Small intestine (tissue), 16 donors: Measurements from ENCODE around the gene CPB1. TPM values are rescaled to one million over a fixed set of nuclear protein-coding genes. Genes with fewer than 3 reads are reported as not detected.
"Not testable (repeated sequence)": the region's sequence is repeated elsewhere in the genome, so short reads cannot be mapped to it uniquely, and the experiment has no call there.

Source experiments
- DNase-seq, 2 donors: peaks; one replicate each; pipeline versions ENCODE4 v3.0.0 to v3.0.0-alpha.2; 2013
- FAIRE-seq: peaks from 2 replicates; lab custom pipeline; 2012; peaks lifted over from hg19 to GRCh38; lab: Jason Lieb, UNC
- H3K27ac ChIP-seq, 3 donors: one replicate each; pipeline ENCODE4 v1.5.1; 2013; ENCODE audit warnings: low read length in 2 of 3, mild to moderate bottlenecking in 2 of 3, control low read depth in 1 of 3, inconsistent platforms in 1 of 3, low read depth in 1 of 3, moderate library complexity in 1 of 3
- H3K27me3 ChIP-seq, 3 donors: one replicate each; pipeline ENCODE4 v1.6.1; 2013; ENCODE audit warnings: low read length in 3 of 3, inconsistent platforms in 1 of 3; ENCODE audit not compliant: control insufficient read depth in 3 of 3, insufficient read depth in 3 of 3
- H3K36me3 ChIP-seq, 3 donors: one replicate each; pipeline ENCODE4 v1.6.1; 2013; ENCODE audit warnings: low read length in 3 of 3, inconsistent platforms in 1 of 3, low read depth in 1 of 3, mild to moderate bottlenecking in 1 of 3, moderate library complexity in 1 of 3; ENCODE audit not compliant: control insufficient read depth in 3 of 3, insufficient read depth in 2 of 3
- H3K4me1 ChIP-seq, 3 donors: one replicate each; pipeline ENCODE4 v1.6.1; 2013; ENCODE audit warnings: low read length in 2 of 3, inconsistent platforms in 1 of 3, low read depth in 1 of 3, mild to moderate bottlenecking in 1 of 3, moderate library complexity in 1 of 3; ENCODE audit not compliant: control insufficient read depth in 3 of 3, insufficient read depth in 2 of 3
- H3K4me3 ChIP-seq, 3 donors: one replicate each; pipeline ENCODE4 v1.5.1; 2013; ENCODE audit warnings: low read length in 3 of 3, control low read depth in 1 of 3, inconsistent platforms in 1 of 3, low read depth in 1 of 3, mild to moderate bottlenecking in 1 of 3, moderate library complexity in 1 of 3
- H3K9me3 ChIP-seq, 2 donors: one replicate each; pipeline ENCODE4 v1.6.1; 2013; ENCODE audit warnings: low read depth in 1 of 2, low read length in 1 of 2; ENCODE audit not compliant: control insufficient read depth in 2 of 2, insufficient read depth in 1 of 2
- WGBS, 3 donors: extraction: QIAGEN DNeasy Blood & Tissue Kit; methylation state at CpG; one replicate each; pipeline ENCODE4 v1.1.7; 2013; 5-methylcytosine and 5-hydroxymethylcytosine counted together
- long read RNA-seq, 10 donors: transcript quantifications; one replicate each; lab custom pipeline, GENCODE V29; 2026
- polyA plus RNA-seq, 4 donors: library from polyadenylated mRNA; stranded (reverse) in 3 of 4; unstranded in 1 of 4; fragments of 200-250 nt in 3 of 4; fragments of 120-200 nt in 1 of 4; gene quantifications; one replicate each; pipeline versions ENCODE4 v1.2.1 to v1.2.3, GENCODE V29; 2013
- donor health status: healthy with polysubstance abuse.
- donor health status: control.
- donor health status: control.
- donor health status: Bipolar disorder and iron deficiency.
- donor health status: healthy.

The CPB1 gene
- 1 to 10 TPM in 2 of 4 donors, under 1 TPM in 2; 0.07 to 7.6 (median 3.8) TPM for polyA plus RNA-seq
- long read RNA-seq, donor 1, result 0 reads
- long read RNA-seq, donor 2, result 0 reads
- long read RNA-seq, donor 3, partial matches to known transcripts, result 0 of 1 reads
- long read RNA-seq, donor 3, other reads (novel, unspliced or antisense), result 0 of 1 reads
- long read RNA-seq, donor 4, result 0 reads
- long read RNA-seq, donor 5, result 0 reads
- long read RNA-seq, donor 6, partial matches to known transcripts, result 0 of 1 reads
- long read RNA-seq, donor 6, other reads (novel, unspliced or antisense), result 0 of 1 reads
- long read RNA-seq, donor 7, result 0 reads
- long read RNA-seq, donor 8, result 0 reads
- long read RNA-seq, donor 9, result 0 reads
- long read RNA-seq, donor 10, partial matches to known transcripts, result 0 of 1 reads
- long read RNA-seq, donor 10, other reads (novel, unspliced or antisense), result 0 of 1 reads

DNA sequence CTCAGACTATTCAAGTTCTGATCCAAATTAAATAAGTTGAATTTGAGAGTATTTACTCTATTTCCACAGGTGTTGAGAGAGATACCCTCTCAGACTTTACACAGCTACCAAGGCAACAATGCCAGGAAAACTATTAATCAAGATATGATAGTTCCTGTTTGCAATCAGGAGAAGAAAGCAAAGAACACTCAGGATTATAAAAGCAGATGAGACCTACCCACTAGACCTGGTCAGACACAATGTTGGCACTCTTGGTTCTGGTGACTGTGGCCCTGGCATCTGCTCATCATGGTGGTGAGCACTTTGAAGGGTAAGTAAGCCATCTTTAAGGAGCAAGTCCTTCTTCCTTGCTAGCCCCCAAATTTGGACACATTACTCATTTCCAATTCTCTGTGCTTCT is at the start of gene CPB1:
Gene CPB1 (plus strand): TSS at position 227 of the 400 bp plus-strand sequence. CDS start 13 bp downstream, at position 240.
- no peaks in the 10 kb centered on the region for H3K9me3 ChIP-seq
- no peaks in the 10 kb centered on the region for H3K36me3 ChIP-seq
- no peak within 1 kb of the TSS for H3K27ac ChIP-seq
- no peaks in the 10 kb centered on the region for H3K27me3 ChIP-seq
- DNase-seq (no peak), FAIRE-seq (no peak)
- H3K4me1 ChIP-seq, result no peaks in the 10 kb centered on the region
- no peak within 1 kb of the TSS for H3K4me3 ChIP-seq

DNA sequence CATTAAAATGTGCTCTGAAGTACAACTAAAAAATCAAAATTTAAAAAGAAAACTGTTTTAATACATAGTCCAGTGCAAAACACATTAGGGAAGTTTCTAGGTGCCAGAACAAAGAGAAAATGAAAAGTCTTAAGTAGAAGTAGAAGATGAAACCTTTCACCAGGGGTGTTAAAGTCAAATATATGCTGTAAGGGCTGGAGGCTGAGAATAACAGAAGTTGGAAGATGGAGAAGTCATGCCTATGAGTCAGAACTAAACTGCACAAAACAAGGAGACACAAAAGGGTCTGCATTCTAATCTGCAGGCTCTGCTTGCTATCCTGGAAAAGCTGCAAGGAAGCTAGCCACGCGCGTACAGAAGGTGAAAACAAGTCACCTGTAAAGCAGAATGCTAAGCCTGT is 48.7 kb upstream of the CPB1 start:
- Histone ChIP-seq H3K9me3 (no peaks in the 10 kb centered on the region), H3K4me1 (no peaks in the 10 kb centered on the region), H3K27ac (no peak overlapping the region), H3K4me3 (no peak overlapping the region), H3K27me3 (no peaks in the 10 kb centered on the region), H3K36me3 (no peaks in the 10 kb centered on the region)
- FAIRE-seq (no peak), DNase-seq (no peak)
- WGBS, 3 donors, result 96% methylated on average over 3 of the region's 3 CpGs

DNA sequence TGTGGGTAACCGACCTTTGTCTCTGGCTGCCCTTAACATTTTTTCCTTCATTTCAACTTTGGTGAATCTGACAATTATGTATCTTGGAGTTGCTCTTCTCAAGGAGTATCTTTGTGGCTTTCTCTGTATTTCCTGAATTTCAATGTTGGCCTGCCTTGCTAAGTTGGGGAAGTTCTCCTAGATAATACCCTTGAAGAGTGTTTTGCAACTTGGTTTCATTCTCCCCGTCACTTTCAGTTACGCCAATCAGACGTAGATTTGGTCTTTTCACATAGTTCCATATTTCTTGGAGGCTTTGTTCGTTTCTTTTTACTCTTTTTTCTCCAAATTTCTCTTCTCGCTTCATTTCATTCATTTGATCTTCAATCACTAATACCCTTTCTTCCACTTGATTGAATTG is 42.6 kb upstream of the CPB1 start:
- H3K4me3 ChIP-seq, H3K27me3 ChIP-seq, DNase-seq, H3K4me1 ChIP-seq, H3K36me3 ChIP-seq, FAIRE-seq, H3K9me3 ChIP-seq, H3K27ac ChIP-seq: not testable (repeated sequence)
- 83 to 84% (median 84%) methylated on average over 6 of the region's 6 CpGs for WGBS, 3 donors

DNA sequence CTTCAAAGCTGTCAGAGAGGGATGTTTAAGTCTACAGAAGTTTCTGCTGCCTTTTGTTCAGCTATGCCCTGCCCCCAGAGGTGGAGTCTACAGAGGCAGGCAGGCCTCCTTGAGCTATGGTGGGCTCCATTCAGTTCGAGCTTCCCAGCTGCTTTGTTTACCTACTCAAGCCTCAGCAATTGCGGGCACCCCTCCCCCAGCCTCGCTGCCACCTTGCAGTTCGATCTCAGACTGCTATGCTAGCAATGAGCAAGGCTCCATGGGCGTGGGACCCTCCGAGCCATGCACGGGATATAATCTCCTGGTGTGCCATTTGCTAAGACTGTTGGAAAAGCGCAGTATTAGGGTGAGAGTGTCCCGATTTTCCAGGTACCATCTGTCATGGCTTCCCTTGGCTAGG is 41.5 kb upstream of the CPB1 start:
- H3K4me3 ChIP-seq, H3K27ac ChIP-seq, H3K36me3 ChIP-seq, H3K9me3 ChIP-seq, FAIRE-seq, H3K4me1 ChIP-seq, DNase-seq, H3K27me3 ChIP-seq: not testable (repeated sequence)
- WGBS, 3 donors, result 81 to 90% (median 84%) methylated on average over 9 of the region's 9 CpGs

DNA sequence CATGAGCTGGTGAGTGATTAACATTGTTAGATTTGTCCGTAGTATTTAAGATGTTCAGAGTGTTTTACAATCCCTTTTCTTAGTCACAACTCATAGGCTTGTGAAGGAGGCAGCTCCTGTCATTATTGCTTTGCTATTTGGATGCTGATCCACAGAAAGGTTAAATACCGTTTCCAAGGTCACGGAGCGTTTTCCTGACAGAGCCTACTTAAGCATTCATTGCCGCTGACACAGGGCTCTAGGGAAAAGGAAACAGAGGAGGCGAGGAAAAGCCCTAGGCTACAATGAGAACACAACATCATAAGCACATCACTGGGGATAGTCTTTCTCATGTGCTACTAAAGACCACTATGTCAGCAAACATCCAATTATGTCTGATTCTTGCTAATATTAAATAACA is 38.5 kb upstream of the CPB1 start:
- FAIRE-seq (no peak), DNase-seq (no peak)
- Histone ChIP-seq H3K27ac (no peak overlapping the region), H3K4me1 (no peaks in the 10 kb centered on the region), H3K9me3 (no peaks in the 10 kb centered on the region), H3K36me3 (no peaks in the 10 kb centered on the region), H3K27me3 (no peaks in the 10 kb centered on the region), H3K4me3 (no peak overlapping the region)
- 40 to 52% (median 52%) methylated on average over 6 of the region's 6 CpGs for WGBS, 3 donors

DNA sequence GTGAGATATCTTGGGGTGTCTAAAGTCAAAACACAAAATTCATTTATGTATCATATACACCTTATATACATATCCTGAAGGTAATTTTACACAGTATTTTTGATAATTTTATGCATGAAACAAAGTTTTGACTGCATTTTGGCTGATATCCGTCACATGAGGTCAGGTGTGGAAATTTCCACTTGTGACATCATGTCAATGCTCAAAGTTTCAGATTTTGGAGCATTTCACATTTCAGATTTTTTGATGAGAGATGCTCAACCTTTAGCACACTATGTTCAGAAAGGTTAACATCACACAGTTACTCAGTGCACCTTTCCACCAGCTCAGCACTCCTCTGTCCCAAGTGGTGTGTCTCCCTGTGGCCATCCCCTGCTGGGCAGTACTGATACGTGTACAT is 37.7 kb upstream of the CPB1 start:
- Histone ChIP-seq H3K27me3 (no peaks in the 10 kb centered on the region), H3K4me3 (no peak overlapping the region), H3K9me3 (no peaks in the 10 kb centered on the region), H3K36me3 (no peaks in the 10 kb centered on the region), H3K27ac (no peak overlapping the region), H3K4me1 (no peaks in the 10 kb centered on the region)
- DNase-seq, result no peak
- FAIRE-seq, result no peak
- WGBS, 3 donors, result 80 to 88% (median 81%) methylated on average over 2 of the region's 2 CpGs

DNA sequence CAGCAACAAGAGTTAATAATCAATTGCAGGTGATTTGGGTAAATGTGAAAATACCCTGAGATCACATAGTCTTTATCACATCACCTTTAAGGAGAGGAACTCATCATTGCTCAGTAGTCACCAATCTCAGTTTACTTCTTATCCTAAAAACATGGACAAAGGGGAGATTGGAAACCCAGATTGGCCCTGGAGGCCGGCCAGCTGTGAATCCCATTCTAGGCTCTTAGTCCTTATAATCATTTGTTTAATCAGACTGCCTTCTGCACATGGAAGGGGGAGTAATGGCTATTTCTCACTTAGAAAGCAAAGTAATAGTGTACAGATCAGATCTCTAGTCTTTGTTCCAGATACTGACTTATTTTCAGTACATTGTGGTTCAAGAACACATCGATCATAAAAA is 37.2 kb upstream of the CPB1 start:
- Histone ChIP-seq H3K4me3 (no peak overlapping the region), H3K9me3 (no peaks in the 10 kb centered on the region), H3K27me3 (no peaks in the 10 kb centered on the region), H3K27ac (no peak overlapping the region), H3K4me1 (no peaks in the 10 kb centered on the region), H3K36me3 (no peaks in the 10 kb centered on the region)
- WGBS, 3 donors, result 79 to 96% (median 88%) methylated on average over 2 of the region's 2 CpGs
- DNase-seq (no peak), FAIRE-seq (no peak)

DNA sequence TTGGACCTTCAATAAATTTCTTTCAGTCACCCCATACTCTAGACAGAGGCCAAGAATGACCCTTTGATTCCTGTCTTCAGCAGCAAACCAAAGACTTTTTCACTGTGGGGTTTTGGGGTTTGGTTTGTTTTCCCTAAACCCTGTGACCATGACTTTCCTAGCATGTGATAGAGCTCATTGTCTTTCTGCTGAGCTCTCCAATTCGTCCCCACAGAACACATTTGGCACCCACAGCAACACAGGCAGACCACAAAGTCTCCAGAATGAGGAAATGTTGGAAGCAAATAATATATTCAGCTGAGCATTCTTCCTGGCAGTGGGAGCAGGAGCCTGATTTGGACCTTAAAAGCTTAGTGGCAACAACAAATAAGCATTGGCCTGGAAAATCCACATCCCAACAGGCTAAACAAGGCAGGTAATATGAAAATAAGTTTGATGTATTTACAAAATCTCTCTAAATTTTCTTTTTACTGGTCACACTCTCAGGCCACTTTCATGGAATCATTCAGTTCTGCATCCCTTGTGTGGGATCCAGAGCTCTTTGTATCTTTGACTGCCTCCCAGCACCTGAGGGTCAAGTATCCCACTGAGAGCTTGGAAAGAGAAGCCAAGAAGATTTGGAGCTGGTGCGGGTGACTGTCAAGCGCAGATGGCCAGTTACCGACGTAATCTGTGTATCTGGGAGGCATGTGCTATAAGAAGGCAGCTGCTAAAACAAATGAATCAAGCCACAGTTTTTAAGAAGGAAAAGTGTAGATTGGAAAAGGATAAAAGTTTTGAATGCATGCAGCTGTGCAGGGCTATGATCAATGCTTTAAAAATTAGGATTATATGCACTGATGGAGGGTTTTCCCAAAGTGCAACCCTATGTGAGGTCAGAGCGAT is 36.5 kb upstream of the CPB1 start:
- WGBS, 3 donors, result 66 to 72% (median 69%) methylated on average over 6 of the region's 6 CpGs
- no peak for DNase-seq
- H3K27ac ChIP-seq, result no peak overlapping the region

More for the DNA sequence above, 36.5 kb upstream of the CPB1 start:
- H3K4me3 ChIP-seq, result no peak overlapping the region
- H3K4me1 ChIP-seq, result no peaks in the 10 kb centered on the region
- no peaks in the 10 kb centered on the region for H3K27me3 ChIP-seq
- no peaks in the 10 kb centered on the region for H3K9me3 ChIP-seq
- no peak for FAIRE-seq
- no peaks in the 10 kb centered on the region for H3K36me3 ChIP-seq
